CD4-positive, alpha-beta T cell treated with Interleukin-10 for 1 hour (primary cell): ENCODE measurements around the gene TXNDC11.
A peak's percentile ranks its signal among the peaks of the same experiment; 100 is the strongest.

Experiments used
- DNase-seq: peaks from one replicate; pipeline ENCODE4 v3.0.0-alpha.2; 2020

Gene TXNDC11

DNA sequence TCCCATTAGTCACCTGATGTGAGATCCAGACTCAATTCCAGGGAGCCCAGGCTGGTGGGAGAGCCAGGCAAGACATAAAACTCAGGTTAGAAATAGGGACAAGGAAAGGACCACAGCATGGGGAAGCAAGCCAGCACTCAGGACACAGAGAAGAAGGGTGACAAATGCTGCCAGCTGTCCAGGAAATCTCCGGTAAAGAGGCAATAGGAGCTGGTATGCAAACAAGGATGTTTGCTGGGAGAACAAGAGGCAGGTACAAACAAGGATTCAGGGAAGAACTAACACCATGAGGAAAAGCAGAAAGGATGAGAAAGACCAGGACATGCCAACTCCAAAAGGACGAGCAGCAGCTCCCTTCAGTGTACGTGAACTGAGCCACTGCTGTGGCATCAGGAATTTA is 10.2 kb upstream of the TXNDC11 start:
- no peak for DNase-seq

- DNase-seq, result no peak
Measured at GRCh38 chr16:11750056-11750455, 7.4 kb upstream of the TXNDC11 start.

- no peak for DNase-seq
Measured at GRCh38 chr16:11748404-11749254, 6.0 kb upstream of the TXNDC11 start.

- no peak for DNase-seq
Measured at GRCh38 chr16:11747949-11748403, 5.3 kb upstream of the TXNDC11 start.

GRCh38 chr16:11744075-11744470 is 1.4 kb upstream of the TXNDC11 start:
- DNase-seq, result no peak

DNA sequence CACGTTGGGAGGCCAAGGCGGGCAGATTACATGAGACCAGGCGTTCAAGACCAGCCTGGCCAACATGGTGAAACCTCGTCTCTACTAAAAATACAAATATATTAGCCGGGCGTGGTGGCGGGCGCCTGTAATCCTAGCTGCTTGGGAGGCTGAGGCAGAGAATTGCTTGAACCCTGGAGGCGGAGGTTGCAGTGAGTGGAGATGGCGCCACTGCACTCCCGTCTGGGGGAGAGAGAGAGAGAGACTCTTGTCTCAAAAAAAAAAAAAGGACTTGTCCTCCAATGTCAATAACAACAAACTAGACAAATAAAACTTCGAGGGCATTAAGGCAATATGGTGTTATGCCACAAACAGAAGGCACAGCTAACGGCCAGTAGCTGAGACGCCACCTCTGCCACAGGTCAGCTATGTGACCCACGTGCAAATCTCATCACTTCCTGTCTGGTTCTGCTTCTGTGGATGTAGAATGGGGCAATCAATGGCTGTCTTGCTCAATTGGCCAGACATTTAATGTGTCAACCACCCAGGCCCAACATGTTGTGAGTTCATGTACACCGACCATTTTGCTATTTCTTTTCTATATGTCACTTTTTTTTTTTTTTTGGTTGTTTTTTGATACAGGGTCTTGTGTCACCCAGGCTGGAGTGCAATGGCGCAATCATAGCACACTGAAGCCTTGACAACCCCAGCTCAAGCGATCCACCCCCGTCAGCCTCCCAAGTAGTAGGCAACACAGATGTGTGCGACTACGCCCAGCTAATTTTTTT is 834 bp upstream of the TXNDC11 start:
- peak; percentile 63 for DNase-seq

DNA sequence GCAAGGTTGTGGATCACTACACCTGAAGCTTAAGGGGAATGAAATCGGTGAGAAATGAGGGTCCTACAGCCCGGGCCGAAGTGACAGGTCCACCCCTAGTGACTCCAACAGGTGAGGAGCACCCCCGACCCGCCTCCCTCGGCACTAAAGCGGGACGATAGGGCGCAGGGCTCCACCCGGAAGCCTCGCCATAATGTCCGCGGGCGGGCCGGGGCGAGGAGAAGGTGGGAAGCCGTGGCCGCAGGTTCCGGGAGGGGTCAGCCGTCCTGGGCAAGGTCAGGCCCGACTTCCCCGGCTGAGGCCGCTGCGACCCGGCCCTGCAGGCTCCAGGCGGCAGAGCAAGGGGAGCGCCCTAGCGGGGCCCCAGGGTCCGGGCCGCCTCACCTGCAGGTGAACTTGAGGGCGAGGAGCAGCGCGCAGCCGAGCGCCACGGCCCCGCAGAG is 543 bp downstream of the TXNDC11 start:
- DNase-seq, result peak; percentile 48

- peak; percentile 8 for DNase-seq
Measured at GRCh38 chr16:11740567-11740966, 2.1 kb downstream of the TXNDC11 start.

DNA sequence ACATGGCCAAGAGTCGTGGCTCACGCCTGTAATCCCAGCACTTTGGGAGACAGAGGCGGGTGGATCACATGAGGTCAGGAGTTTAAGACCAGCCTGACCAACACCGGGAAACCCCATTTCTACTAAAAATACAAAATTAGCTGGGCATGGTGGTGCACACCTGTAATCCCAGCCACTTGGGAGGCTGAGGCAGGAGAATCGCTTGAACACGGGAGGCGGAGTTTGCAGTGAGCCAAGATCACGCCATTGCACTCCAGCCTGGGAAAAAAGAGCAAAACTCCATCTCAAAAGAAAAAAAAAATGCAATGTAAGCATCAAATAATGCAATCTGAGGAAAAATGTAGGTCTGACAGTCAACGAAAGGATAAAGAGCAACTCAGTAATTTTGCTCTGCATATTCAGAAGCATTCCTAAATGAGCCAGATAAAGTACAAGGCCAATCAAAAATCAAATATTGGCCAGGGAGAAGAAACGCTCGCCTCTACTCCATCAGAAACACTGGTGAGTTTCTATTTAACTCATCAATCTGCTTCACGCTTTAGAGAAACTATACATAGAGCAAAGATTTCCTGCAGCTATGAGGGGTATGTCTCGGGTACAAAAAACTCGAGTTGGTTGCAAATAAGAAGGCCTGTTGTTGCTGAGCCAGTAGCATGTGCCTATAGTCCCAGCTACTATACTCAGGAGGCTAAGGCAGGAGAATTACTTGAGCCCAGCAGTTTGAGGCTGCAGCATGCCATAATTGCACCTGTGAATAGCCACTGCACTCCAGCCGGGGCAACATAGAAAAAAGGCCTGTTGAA is 3.7 kb downstream of the TXNDC11 start:
- DNase-seq, result no peak

DNA sequence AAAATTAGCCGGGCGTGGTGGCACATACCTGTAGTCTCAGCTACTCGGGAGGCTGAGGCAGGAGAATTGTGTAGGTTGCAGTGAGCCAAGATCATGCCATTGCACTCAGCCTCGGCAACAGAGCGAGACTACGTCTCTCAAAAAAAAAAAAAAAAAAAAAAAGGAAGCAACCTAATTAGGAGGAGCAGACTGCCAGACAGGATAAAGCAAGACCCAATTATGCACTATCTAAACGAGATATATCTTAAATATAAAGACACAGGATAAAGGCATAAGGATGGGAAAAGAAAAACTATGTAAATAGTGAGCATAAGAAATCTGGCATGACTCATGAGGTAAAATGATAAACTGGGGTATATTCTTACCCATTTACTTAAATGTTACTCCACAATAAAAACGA is 4.9 kb downstream of the TXNDC11 start:
- DNase-seq, result no peak

GRCh38 chr16:11736903-11737302 is 5.8 kb downstream of the TXNDC11 start:
- no peak for DNase-seq

DNA sequence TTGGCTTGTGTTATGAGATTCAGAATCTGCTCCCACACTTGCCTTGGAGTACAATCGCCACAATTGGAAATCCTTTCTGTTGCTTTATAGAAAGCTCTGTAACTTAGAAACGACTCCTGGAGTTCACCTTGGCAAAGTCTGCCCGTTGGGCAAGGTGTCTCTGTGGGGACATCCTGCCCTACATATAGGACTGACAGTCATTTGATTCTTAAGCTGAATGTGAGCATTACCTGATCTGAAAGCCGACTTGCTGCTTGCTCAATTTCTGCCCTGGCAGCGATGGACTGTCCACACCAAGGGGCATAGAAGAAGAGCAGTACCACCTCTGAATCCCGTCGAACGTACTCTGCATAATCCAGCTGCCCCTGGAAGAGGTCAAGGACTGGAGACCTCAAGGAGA is 6.9 kb downstream of the TXNDC11 start:
- DNase-seq, result no peak

GRCh38 chr16:11734653-11735043 is 8.0 kb downstream of the TXNDC11 start:
- DNase-seq, result no peak

GRCh38 chr16:11734025-11734652 is 8.5 kb downstream of the TXNDC11 start:
- no peak for DNase-seq

GRCh38 chr16:11731222-11731621 is 11.4 kb downstream of the TXNDC11 start:
- DNase-seq, result no peak

DNA sequence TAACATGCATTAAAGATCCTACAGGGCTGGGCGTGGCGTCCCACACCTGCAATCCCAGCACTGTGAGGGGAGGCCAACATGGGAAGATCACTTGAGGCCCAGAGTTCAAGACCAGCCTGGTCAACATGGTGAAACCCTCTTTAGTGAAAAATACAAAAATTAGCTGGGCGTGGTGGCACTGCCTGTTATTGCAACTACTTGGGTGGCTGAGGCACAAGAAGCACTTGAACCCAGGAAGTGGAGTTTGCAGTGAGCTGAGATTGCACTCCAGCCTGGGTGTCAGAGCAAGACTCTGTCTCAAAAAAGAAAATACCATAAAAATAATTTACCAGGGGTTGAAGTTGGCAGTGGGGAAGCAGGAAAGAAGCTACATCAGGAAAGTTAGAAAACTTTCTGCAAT is 12.9 kb downstream of the TXNDC11 start:
- DNase-seq, result no peak

DNA sequence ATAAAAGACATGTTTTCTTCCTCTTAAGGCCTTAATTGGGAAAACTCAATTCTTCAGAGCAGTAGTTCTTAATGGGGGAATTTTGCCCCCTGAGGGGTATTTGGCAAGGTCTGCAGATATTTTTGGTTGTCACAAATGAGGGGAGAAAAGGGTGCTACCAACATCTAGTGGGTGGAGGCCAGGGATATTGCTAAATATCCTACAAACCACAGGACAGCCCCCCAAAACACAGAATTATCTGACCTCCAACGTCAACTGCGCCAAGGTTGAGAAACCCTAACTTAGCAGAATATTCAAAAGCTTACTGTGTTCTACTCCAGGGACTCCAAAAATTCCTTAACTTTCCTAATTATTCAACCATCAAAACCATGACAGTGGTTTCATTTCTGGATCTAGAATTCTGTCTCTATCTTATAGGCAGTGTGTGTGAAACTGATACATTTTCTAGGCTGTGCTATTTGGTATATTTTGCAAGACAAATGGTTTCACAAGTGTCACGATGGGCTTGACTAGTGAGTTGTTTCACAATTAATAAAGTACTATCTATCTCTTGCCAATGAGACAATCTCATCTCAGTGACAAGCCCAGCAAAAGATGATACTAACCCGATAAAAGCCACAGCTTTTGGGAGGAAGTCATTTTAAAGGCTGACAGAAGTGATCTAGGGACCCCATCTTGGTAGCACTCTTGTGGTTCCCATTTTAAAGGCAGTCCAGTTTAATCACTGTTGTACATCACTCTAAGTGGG is 14.7 kb downstream of the TXNDC11 start:
- no peak for DNase-seq

DNA sequence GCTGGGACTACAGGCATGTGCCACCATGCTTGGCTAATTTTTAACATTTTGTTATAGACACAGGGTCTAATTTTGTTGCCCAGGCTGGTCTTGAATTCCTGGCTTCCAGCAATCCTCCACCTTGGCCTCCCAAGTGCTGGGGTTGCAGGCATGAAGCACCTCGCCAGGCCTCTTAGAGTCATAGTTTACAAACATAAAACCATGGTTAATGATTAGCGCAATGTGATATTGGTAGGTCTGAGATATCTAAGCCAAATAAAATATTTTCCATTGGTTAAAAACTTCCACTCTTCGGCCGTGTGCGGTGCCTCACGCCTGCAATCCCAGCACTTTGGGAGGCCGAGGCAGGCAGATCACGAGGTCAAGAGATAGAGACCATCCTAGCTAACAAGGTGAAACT is 16.6 kb downstream of the TXNDC11 start:
- DNase-seq, result no peak

DNA sequence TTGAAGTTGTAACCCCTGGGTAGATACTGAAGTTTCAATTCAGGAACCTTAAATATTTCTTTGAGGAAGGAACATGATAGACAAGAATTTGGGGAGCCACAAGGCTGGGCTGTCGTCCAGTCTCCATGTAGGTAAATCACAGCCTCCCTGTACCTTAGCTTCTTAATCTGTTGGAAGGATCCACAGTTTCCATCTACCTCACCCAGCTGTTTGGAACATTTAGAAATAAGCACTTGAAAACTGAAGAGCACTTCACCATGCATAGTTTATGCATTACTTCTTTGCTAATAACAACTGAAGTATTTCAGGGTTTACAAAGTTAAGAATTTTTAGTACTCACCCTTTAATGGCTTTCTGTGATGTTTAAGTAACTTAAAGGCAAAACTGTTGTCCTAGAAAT is 17.2 kb downstream of the TXNDC11 start:
- no peak for DNase-seq

- no peak for DNase-seq
Measured at GRCh38 chr16:11722468-11722808, 20.2 kb downstream of the TXNDC11 start.

DNA sequence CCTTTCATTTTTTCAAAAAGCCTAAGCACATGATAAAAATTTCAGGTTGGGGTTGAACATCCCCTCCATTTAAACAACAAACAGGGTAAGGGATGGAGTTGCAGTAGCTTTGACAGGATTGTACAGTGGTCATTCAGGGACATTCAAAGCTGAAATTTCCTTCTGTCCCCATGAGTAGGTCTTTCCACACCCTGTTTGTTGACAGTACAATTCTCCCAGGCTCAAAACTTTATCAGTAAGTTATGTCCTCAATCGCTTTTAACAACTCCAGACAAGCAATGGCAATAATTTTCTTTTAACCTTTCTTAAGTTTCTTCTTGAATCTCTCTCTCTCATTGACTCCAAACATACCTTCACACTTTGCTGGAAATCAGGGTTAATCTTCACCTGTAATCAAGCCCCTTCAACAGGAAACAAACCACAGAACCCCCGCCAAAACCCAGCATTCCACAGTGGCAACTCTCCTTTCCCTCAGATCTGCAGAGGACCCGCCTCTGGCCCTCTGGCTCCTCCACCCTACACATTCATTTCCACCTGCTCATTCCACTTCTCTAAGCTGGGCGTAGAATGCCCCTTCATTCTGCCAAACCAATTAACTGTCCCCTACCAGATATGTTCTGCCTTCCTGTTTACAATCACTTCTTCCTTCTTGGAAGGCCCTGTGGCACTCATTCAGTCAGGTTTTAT is 20.7 kb downstream of the TXNDC11 start:
- no peak for DNase-seq

- DNase-seq, result no peak
Measured at GRCh38 chr16:11719762-11720161, 22.9 kb downstream of the TXNDC11 start.
